ENCODE results near the gene IQCH. TPM values are rescaled to one million over a fixed set of nuclear protein-coding genes. Genes with fewer than 3 reads are reported as not detected.

IQCH gene
- total RNA-seq, 1 experiment from 2014 or later, result 2.4 TPM

- Mint-ChIP-seq H3K4me3 (ENCODE audit: unreplicated experiment) (no peak overlapping the region), H3K36me3 (ENCODE audit: insufficient read depth, unreplicated experiment) (peaks cover 10% of the 10 kb centered on the region), H3K27ac (ENCODE audit: unreplicated experiment) (no peak overlapping the region), H3K27me3 (ENCODE audit: insufficient read depth, unreplicated experiment) (no peaks in the 10 kb centered on the region), H3K9me3 (ENCODE audit: unreplicated experiment) (no peaks in the 10 kb centered on the region), H3K4me1 (ENCODE audit: low read depth, unreplicated experiment) (no peaks in the 10 kb centered on the region)
- TF ChIP-seq CTCF (IDR thresholded peaks at IDR 0.05; ENCODE audit: insufficient read depth in 1 of 2, low read depth in 1 of 2, low read length in 1 of 2, severe bottlenecking in 1 of 2, unreplicated experiment in 1 of 2), result no peak
- H3K36me3 ChIP-seq (ENCODE audit: control insufficient read depth, insufficient read depth, low read length), result no peaks in the 10 kb centered on the region
- no peak overlapping the region for H3K4me3 ChIP-seq (ENCODE audit: low read depth, low read length)
- no peaks in the 10 kb centered on the region for H3K27me3 ChIP-seq (replicated peaks; ENCODE audit: control insufficient read depth, insufficient read depth, low read length)
- intact Hi-C loops (cut with micrococcal nuclease; ENCODE audit: unreplicated experiment), result no loop called here
- H3K4me1 ChIP-seq, result no peaks in the 10 kb centered on the region
- no peaks in the 10 kb centered on the region for H3K9me3 ChIP-seq
- POLR2A ChIA-PET, result no interaction called here
- BruUV-seq (replicated peaks), result no TSS peak
- no peak for DNase-seq
- CTCF ChIA-PET, result no interaction called here
Observed at GRCh38 chr15:67515557-67515956, 261.0 kb downstream of the IQCH start.

- no peaks in the 10 kb centered on the region for H3K27me3 ChIP-seq (replicated peaks; ENCODE audit: control insufficient read depth, insufficient read depth, low read length)
- Mint-ChIP-seq H3K4me1 (ENCODE audit: low read depth, unreplicated experiment) (peaks cover 11% of the 10 kb centered on the region), H3K4me3 (ENCODE audit: unreplicated experiment) (peak overlapping the region; percentile 92), H3K36me3 (ENCODE audit: insufficient read depth, unreplicated experiment) (peaks cover 12% of the 10 kb centered on the region), H3K27ac (ENCODE audit: unreplicated experiment) (peak overlapping the region; percentile 97), H3K9me3 (ENCODE audit: unreplicated experiment) (no peaks in the 10 kb centered on the region), H3K27me3 (ENCODE audit: insufficient read depth, unreplicated experiment) (no peaks in the 10 kb centered on the region)
- no peak for TF ChIP-seq CTCF (IDR thresholded peaks at IDR 0.05; ENCODE audit: insufficient read depth in 1 of 2, low read depth in 1 of 2, low read length in 1 of 2, severe bottlenecking in 1 of 2, unreplicated experiment in 1 of 2)
- peaks cover 9% of the 10 kb centered on the region; the same call in 1 of the 2 replicates for H3K4me1 ChIP-seq
- ChIA-PET POLR2A (interaction anchor here (0.6 to 1.0 kb wide), 7 partner anchors 10 to 589 kb away, joined by 3 to 7 read pairs (median 3); partner anchors contain the start of gene MAP2K5), CTCF (interaction anchor here (1.0 kb wide), 1 partner anchor 62 kb away, joined by 5 read pairs; no protein-coding TSS in a partner anchor)
- H3K9me3 ChIP-seq, result no peaks in the 10 kb centered on the region
- H3K36me3 ChIP-seq (ENCODE audit: control insufficient read depth, insufficient read depth, low read length), result no peaks in the 10 kb centered on the region
- H3K4me3 ChIP-seq (ENCODE audit: low read depth, low read length), result peak overlapping the region; percentile 75
- no peak for DNase-seq
- BruUV-seq (replicated peaks), result TSS peak; percentile 84
- intact Hi-C loops (cut with micrococcal nuclease; ENCODE audit: unreplicated experiment), result loop anchor here (5.0 kb wide), 1 partner anchor 317 kb away; no protein-coding TSS in a partner anchor
Observed at GRCh38 chr15:67520321-67521028, 265.9 kb downstream of the IQCH start.

- DNase-seq, result peak; percentile 93 to 95
- peak within 1 kb of the TSS; percentile 75 for H3K4me3 ChIP-seq (ENCODE audit: low read depth, low read length)
- Mint-ChIP-seq H3K9me3 (ENCODE audit: unreplicated experiment) (no peaks in the 10 kb centered on the region), H3K36me3 (ENCODE audit: insufficient read depth, unreplicated experiment) (peaks cover 12% of the 10 kb centered on the region), H3K4me3 (ENCODE audit: unreplicated experiment) (peak within 1 kb of the TSS; percentile 92), H3K27ac (ENCODE audit: unreplicated experiment) (peak within 1 kb of the TSS; percentile 97), H3K4me1 (ENCODE audit: low read depth, unreplicated experiment) (peaks cover 11% of the 10 kb centered on the region), H3K27me3 (ENCODE audit: insufficient read depth, unreplicated experiment) (no peaks in the 10 kb centered on the region)
- intact Hi-C loops (cut with micrococcal nuclease; ENCODE audit: unreplicated experiment), result loop anchor here (5.0 kb wide), 1 partner anchor 316 kb away; no protein-coding TSS in a partner anchor
- no peaks in the 10 kb centered on the region for H3K36me3 ChIP-seq (ENCODE audit: control insufficient read depth, insufficient read depth, low read length)
- BruUV-seq (replicated peaks), result no TSS peak
- POLR2A ChIA-PET, result interaction anchor here (0.6 to 1.0 kb wide), 9 partner anchors 9 to 665 kb away, joined by 3 to 7 read pairs (median 3); partner anchors contain the start of gene MAP2K5
- H3K9me3 ChIP-seq, result no peaks in the 10 kb centered on the region
- CTCF ChIA-PET, result interaction anchor here (0.7 to 1.0 kb wide), 2 partner anchors 63 to 318 kb away, joined by 3 to 5 read pairs; no protein-coding TSS in a partner anchor
- H3K4me1 ChIP-seq, result peaks cover 9% of the 10 kb centered on the region; the same call in 1 of the 2 replicates
- H3K27me3 ChIP-seq (replicated peaks; ENCODE audit: control insufficient read depth, insufficient read depth, low read length), result no peaks in the 10 kb centered on the region
- no peak for TF ChIP-seq CTCF (IDR thresholded peaks at IDR 0.05; ENCODE audit: insufficient read depth in 1 of 2, low read depth in 1 of 2, low read length in 1 of 2, severe bottlenecking in 1 of 2, unreplicated experiment in 1 of 2)
Observed at GRCh38 chr15:67521029-67521782, 266.6 kb downstream of the IQCH start, which contains the start of gene C15orf61. Gene C15orf61, plus strand, starts transcription at chr15:67521131. Its CDS starts 118 bp downstream, at chr15:67521249.
